Medulla oblongata (tissue), 1 donor: Measurements from ENCODE around the gene USP13.
A peak's percentile ranks its signal among the peaks of the same experiment; 100 is the strongest.
"Not testable (repeated sequence)": the region's sequence is repeated elsewhere in the genome, so short reads cannot be mapped to it uniquely, and the experiment has no call there.

Experiments used
- DNase-seq: peaks from one replicate; pipeline ENCODE4 v3.0.0-alpha.2; 2015; ENCODE audit errors: extremely low spot score

Gene USP13

DNA sequence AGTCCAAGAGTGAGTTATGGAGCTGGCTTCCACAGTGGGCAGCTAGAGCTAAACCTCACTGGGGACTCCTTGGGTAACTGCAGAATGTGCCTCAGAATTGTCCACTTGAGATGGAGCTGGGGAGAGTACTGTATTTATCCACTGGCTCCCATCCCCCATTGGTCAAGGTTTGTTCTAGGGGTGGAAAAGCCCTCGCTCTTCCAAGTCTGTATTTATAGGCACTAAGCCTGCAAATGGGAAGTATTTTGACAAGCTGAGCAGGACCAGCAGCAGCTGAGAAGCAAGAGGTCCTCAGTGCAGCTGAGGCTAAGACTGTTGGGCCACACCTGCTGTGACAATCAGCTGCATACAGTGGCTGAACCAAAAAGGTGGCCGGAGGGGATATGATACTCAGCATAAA is 5.8 kb downstream of the USP13 start:
- DNase-seq, result no peak

DNA sequence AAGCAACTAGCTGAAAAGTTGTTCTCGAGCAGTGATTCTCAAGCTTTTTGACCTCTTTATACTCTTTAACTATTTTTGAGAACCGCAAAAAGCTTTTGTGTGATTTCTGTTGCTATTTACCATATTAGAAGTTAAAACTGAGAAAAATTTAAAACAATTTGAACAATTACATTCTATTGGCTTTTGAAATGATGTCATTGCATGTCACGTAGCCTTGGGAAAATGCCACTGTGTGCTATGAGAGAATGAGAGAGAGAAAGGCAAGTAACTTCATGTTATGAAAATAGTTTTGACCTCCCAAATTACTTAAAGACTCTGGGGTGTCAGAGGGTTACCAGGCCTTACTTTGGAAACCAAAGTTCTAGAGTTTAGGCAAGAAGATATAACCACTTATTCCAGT is 8.0 kb downstream of the USP13 start:
- no peak for DNase-seq

DNA sequence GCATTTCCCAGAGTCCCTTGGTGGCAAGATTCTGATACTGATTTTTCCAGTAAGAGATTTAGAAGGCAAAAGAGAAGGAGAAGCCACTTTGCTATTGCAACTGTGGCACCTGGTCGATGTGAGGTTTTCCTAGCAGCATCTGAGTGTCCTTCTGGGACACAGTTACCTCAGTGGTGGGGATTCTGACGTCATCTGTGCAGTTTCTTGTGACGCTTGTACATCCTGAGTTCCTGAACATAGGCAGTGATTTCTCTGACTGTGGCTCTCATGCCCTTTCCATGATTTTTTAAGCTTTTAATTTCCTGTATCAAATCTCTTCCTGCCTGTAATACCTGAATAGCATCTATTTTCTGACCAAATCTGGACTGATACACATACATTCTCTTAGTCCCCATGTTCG is 8.9 kb downstream of the USP13 start:
- no peak for DNase-seq

DNA sequence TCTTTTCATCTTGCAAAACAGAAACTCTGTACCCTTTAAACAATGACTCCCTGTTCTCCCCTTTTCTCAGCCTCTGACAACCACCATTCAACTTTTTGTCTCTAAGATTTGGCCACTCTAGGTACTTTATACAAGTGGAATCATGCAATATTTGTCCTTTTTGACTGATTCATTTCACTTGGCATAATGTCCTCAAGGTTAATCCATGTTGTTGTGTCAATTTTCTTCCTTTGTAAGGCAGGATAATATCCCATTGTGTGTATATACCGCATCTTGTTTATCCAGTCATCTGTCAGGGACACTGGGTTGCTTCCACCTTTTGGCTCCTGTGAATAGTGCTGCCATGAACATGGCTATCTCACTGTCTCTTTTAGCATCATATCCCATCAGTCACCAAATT is 10.3 kb downstream of the USP13 start:
- no peak for DNase-seq

DNA sequence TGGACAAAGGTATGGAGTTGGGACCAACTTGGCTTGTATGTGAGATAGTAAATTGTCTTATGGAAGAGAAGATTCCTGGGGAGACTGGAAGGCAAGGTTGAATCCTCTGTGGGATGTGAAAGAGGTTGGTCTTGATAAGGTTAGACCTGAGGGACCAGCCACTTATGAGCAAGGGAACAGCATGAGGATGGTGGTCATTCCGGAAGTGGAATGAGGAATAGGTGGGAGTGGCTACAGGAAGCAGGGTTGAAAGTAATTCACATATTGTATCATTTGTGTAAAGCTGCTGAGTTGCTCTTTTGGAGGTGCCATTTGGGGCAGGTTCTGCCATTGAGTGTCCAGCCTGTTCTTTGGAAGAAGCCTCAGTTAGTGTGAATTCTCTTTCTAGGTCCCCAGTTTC is 13.2 kb downstream of the USP13 start:
- no peak for DNase-seq

DNA sequence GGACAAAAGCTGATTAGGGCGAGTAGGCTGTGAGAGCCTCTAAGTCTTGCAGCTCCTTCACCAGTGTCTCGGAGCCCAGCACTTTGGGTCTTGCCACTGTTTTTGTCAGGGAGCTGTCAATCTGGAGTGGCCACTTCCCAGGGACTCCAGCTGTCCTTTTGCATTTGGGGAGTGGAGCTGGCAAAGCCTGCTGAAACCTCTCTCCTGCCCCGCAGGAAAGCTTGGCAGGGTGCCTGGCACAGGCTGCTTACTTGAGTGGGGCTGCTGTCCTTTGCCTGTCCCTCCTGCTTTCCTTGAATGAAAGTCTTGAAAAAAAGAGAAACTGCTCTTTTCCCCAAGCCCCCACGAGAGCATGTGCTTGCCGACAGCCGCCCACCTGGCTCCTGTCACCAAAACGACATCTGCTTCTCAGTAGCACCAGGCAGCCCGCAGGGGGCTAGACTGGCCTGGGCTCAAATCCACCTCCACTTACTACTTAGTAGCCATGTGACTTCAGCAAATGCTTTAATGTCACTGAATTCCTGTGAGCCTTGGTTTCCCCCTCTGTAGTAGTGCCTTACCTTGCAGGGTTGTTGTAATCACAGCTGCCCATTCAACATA is 13.7 kb downstream of the USP13 start:
- DNase-seq, result peak; percentile 64

DNA sequence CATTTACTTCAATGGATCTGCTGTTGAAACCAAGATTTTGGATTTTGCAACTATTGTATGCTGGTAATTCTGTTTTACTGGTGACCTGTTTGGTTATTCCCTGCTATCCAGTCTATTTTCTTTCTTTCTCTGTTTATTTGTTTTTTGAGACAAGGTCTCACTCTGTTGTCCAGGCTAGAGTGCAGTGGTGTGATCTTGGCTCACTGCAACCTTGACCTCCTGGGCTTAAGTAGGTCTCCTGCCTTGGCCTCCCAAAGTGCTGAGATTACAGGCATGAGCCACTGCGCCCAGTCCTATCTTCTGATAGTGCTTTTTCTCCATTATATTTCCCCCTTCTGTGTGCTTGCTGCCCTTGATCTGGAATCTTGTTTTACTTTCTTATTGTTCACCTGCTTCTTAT is 15.6 kb downstream of the USP13 start:
- DNase-seq, result no peak

DNA sequence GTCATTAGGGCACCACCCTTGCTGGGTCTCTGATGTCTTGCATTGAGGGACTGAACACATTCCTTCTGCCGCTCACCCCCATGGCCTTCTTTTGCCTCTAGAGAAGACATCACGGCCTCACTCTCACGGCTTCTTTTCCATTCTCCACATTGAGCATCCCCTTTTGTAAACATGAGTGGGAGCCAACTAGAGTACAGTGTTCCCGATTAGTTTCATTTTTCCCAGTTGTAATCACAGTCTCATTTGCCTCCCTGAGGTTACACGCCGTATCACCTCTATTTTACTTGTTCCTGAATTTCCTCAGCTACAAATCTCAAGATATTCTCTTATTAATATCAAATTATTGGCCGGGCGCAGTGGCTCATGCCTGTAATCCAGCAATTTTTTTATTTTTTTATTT is 17.5 kb downstream of the USP13 start:
- DNase-seq, result no peak

DNA sequence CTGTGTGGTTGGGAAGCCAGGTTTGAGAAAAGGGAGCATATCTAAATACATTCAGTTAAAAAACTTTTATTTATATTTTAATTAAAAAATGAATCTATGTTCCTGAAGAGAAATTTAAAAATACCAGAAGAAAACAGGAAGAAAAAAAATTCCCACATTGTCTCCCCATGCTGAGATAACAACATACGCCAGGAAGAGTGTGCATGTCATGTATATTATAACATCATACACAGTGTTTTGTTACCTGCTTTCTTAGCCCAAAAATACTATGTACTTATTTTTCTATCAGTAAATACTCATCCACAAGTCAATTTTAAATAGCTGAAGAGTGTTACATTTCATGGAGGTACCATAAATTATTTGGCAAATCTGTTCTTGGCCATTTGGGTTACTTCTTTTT is 18.5 kb downstream of the USP13 start:
- DNase-seq, result no peak

DNA sequence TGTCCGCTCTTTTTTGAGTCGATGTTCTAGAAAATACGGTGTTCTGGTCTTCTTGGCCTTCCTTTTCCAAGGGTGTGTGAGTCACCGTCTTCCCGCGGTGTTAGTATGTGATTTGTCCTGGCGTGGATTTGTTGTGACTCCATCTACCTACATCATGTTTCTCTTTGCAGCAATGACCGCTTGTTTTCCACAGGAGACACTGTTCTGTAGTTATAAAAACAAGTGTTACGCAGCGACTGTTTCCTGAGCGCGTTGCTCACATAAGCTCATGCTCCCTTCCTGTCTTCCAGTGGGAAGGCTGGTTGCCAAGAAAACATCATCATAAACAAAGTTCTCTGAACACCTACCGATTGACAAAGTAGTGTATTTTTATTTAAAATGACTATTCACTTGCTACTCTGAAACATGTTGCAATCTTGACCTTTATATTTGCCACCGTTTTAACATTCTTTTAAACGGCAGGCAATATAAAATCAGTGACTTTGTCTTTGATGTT is 19.0 kb downstream of the USP13 start:
- DNase-seq, result no peak

DNA sequence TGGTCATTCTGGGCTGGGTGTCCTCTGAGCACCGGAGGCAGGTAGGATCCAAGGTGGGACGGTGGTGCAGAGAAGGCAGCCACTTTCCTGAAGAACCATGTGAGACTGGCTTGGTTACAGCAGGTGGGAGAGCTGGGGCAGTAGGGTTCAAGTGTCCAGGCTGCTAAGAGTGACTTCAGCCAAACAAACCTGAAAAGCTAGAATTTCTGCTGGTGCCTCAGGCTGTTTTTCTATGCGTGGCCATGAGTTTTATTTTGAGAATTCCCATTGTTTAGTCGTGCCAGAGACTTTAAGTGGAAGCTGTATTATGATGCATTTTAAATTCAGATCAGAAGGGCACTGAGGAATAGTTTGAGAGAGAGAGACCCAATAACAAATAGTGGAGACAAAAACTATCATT is 20.1 kb downstream of the USP13 start:
- DNase-seq, result no peak

DNA sequence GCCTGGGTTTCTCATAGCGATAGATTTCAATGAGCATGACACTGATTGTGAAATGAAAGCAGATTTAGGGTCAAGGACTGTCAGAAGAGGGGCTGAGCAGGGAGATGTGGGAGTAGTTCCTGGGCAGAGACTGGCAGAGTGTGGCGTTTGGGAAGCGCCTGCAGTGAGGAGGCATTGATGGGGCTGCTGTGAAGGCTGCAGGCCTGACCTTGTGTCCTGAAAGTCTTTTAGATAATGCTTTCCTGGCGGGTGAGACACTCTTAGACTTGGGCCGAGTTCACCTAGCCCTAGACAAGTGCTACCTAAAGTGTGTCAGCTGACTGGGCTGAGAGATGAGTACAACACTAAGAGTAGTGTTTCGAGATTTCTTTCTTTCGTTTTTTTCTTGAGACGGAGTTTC is 20.7 kb downstream of the USP13 start:
- no peak for DNase-seq

DNA sequence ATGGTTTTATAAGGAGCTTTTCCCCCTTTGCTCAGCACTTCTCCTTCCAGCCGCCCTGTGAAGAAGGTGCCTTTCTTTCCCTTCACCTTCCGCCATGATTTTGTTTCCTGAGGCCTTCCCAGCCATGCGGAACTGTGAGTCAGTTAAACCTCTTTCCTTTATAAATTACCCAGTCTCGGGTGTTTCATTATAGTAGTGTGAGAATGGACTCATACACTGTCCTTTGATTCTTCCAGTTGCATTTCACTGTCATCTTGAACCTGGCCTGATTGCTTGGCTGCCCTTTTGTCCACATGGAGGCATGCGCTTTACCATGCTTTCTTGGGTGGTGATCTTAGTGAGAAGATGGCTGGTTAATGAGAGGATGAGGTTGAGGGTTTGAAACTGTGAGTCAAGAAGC is 23.2 kb downstream of the USP13 start:
- DNase-seq, result no peak

DNA sequence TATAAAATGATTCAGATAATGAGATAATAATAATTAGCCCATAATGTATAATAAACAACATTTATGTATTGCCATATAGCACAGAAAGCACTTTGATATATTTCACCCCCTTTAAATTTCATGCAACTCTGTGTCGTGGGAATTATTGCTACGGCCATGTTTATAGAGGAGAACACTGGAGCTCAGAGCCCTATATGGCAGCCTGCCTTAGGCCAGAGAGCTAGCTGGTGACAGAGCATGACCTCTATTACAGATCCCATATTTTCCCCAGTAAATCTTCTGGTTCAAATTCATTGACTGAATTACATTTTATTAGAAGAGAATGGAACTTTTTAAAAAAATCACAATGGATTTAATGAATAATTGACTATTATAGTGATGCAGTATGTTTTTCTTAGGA is 25.0 kb downstream of the USP13 start:
- no peak for DNase-seq

DNA sequence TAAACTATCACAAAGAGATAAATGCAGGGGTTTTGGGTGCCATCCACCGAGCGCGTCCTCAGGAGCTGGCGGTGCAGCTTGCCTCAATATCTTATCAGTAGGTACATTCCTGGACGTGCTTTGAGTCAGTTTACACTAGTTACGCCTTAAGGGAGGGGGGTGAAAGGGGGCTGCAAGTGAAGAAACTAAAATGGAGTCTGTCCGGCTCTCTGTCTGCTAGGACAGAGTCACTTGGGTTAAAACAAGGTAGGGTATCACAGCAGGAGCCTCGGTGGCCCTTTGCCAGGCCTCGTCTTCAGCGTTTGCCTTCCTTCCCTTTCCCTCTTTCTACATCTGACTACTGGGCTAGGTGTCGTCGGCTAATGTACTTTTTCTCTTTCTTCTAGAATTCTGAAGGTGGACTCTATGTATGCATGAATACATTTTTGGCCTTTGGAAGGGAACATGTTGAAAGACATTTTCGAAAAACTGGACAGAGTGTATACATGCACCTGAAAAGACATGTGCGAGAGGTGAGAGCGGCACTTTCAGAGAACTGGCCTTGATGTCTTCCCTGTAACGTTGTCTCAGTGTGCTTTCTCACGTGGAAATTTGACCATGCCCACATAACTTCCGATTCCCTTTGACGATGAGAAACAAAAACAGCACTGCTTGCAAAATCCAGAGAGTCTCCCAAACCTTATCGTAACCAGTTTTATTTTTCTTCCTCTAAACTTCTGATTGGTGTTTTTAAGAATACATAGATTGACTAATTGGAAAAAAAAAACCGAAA is 28.8 kb downstream of the USP13 start:
- DNase-seq, result no peak

DNA sequence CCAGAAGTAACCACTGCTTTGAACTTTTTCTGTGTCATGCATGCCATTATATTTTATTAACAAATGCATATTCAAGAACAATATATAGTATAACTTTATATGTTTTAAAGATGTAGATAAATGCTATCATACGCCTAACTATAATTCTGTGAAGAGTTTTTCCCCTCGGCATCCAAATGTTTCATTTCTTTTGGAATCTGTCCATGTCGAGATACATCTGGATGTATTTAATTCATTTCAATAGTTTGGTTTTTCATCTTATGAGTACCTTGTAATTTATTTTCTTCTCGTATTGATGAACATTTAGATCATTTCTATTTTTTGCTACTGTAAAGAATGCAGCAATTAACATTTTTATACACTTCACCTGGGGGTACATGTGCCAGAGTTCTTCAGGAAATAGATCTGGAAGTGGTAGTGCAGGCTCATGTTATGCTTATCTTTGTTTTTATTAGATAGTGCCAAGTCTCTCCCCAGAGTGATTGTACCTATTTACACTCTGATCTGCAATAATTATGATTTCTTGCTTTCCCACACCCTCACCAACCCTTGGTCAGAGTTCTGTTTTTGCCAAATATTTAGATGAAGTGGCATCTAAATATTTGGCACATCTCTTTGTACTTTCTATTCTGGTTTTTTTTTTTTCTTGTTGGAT is 29.7 kb downstream of the USP13 start:
- no peak for DNase-seq

DNA sequence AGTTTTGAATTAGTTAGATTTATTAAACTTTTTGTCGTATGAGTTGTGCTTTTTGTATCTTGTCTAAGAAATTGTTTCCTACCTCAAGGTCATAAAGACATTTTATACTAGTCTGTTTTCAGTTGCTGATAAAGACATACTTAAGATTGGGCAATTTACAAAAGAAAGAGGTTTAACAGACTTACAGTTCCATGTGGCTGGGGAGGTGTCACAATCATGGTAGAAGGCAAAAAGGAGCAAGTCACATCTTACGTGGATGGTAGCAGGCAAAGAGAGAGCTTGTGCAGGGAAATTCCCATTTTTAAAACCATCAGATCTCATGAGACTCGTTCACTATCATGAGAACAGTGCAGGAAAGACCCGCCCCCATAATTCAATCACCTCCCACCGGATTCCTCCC is 30.4 kb downstream of the USP13 start:
- not testable (repeated sequence) for DNase-seq

DNA sequence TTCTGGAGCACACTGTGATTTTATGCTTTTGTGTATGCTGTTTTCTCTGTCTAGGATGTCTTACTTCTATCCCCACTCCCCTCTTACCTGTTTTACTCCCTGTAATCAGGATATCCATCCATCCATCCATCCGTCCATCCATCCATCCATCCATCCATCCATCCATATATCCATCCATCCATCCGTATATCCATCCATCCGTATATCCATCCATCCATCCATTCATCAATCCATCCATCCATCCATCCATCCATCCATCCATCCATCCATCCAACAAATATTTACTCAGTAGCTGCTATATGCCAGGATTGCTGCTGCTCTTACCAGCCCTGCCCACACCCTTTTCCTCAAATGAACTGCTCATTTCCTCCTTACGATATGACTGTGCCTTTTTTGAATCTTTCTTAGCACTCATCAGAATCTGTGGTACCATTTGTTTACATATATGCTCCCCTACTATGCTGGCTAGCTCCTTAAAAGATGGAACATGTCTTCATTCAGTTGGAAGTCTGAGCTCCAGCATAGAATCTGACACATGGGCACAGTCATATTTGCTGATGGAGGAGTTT is 35.2 kb downstream of the USP13 start:
- DNase-seq, result no peak

DNA sequence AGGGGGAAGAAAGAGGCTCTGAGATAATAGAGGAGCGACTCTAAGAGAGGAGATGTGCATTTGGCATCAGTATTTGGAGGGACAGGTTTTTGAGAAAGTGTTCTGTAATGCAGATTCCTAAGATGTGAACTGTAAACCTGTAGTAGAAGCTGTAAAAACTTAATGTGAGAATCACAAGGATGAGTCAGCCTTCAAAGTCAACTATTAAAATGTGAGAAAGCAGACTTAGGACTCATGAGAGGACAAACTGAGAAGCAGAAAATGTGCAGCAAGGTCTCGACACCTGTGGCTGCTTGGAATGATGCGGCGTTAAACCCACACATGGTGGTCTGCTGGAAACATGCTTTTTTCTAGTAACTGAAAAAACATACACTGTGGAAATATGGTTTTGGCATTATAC is 36.0 kb downstream of the USP13 start:
- DNase-seq, result no peak

DNA sequence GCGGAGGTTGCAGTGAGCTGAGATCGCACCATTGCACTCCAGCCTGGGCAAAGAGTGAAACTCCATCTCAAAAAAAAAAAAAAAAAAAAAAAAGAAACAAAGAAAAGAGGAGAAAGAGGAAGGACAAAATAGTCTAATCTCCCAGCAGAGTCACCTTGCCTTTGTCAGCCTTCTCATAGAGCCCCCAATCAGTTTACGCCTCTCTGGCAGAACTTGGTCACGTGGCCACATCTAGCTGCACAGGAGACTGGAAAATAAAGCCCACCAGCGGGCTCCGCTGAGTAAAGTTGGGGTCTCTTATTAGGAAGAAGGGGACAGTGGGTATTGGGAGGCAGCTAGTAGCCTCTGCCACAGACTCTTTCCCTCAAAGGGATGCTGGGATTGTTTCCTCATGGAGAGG is 41.9 kb downstream of the USP13 start:
- DNase-seq, result no peak

DNA sequence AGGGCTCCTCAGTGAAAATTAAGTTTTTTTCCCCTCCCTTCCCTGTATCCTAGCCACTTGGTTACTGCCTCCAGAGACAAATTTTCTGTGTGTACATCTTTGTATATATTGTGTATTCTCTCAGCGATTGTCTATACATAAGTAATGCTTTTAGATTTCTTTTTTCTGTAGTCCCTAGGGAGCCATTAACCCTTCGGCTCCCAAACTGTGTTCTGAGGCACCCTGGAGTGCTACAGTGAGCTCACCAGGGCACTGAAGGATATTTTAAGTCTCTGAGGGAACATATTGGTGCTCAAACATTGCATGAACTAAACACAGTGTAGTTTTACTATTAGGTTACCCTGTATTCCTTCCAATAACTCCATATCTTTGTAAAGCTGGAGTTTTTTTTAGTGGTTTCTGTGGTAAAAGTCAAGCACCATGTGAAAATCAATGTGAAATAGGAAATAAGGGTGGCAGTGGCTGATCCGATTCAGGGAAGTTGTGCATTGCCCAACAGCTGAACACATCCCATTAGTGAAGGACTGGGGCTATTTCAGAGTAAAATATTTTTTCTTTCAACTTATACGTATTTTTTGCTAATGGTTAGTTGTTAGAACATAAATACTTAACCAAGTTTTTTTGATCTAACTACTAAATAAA is 43.0 kb downstream of the USP13 start:
- DNase-seq, result no peak

DNA sequence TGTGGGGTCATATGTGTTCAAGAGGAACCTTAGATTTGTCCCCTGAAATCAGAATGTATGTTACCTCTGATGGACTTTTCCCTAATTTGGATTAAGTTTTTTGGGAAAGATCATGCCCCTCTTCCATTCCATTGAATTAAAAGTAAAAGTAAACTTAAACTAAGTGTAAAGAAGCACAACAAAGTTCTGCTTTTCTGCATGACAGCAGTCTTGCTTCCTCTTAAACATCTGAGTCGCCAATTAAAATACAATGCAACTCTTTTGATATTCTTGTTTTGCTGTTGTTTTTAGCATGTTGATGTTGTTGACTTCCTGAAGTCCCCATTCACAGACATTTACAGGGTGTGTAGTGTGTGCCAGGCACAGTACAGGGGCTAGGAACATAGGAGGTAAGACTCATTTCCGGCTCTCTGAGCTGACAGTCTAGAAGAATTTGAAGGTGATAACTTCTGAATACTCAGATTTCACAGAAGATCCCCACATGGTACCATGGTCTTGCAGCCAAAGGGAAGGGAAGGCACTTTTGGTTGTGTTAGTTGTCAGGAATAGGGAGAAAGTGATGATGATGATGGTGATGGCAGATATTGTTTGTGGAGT is 45.0 kb downstream of the USP13 start:
- no peak for DNase-seq
